ENCODE data around the gene CUEDC1. TPM values are rescaled to one million over a fixed set of nuclear protein-coding genes. Genes with fewer than 3 reads are reported as not detected.
A peak's percentile ranks its signal among the peaks of the same experiment; 100 is the strongest.

Gene CUEDC1
- total RNA-seq, 1 experiment from 2014 or later, result 53.5 TPM

GRCh38 chr17:57894848-57895247 is 60.4 kb downstream of the CUEDC1 start:
- no peaks in the 10 kb centered on the region for H3K36me3 ChIP-seq (ENCODE audit: insufficient read depth, low read length, poor library complexity, severe bottlenecking)
- no peak overlapping the region for H3K27ac ChIP-seq (ENCODE audit: low read depth, low read length, poor library complexity, severe bottlenecking)
- peaks cover 22% of the 10 kb centered on the region for H3K4me1 ChIP-seq (ENCODE audit: insufficient read depth, low read length, poor library complexity, severe bottlenecking)
- CTCF ChIA-PET, result no interaction called here
- POLR2A ChIA-PET (ENCODE audit: low non-redundant PET), result no interaction called here
- no peaks in the 10 kb centered on the region for H3K9me3 ChIP-seq (ENCODE audit: low read depth, low read length, poor library complexity, severe bottlenecking)
- no peak for DNase-seq (ENCODE audit: low spot score)
- no peaks in the 10 kb centered on the region for H3K27me3 ChIP-seq (replicated peaks; ENCODE audit: insufficient read depth, low read depth, low read length, poor library complexity)
- no peak overlapping the region for H3K4me3 ChIP-seq (ENCODE audit: low read depth, low read length, poor library complexity, severe bottlenecking)
- TF ChIP-seq EZH2 (IDR thresholded peaks at IDR 0.05; ENCODE audit: borderline replicate concordance, low read depth, low read length, poor library complexity, severe bottlenecking), result no peak
- TF ChIP-seq, protein P1, sequence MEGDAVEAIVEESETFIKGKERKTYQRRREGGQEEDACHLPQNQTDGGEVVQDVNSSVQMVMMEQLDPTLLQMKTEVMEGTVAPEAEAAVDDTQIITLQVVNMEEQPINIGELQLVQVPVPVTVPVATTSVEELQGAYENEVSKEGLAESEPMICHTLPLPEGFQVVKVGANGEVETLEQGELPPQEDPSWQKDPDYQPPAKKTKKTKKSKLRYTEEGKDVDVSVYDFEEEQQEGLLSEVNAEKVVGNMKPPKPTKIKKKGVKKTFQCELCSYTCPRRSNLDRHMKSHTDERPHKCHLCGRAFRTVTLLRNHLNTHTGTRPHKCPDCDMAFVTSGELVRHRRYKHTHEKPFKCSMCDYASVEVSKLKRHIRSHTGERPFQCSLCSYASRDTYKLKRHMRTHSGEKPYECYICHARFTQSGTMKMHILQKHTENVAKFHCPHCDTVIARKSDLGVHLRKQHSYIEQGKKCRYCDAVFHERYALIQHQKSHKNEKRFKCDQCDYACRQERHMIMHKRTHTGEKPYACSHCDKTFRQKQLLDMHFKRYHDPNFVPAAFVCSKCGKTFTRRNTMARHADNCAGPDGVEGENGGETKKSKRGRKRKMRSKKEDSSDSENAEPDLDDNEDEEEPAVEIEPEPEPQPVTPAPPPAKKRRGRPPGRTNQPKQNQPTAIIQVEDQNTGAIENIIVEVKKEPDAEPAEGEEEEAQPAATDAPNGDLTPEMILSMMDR (conservative IDR thresholded peaks at IDR 0.05; ENCODE audit: low read depth, low read length), result no peak
- no TSS peak for BruUV-seq (replicated peaks)
- intact Hi-C loops (cut with micrococcal nuclease; ENCODE audit: unreplicated experiment), result no loop called here

DNA sequence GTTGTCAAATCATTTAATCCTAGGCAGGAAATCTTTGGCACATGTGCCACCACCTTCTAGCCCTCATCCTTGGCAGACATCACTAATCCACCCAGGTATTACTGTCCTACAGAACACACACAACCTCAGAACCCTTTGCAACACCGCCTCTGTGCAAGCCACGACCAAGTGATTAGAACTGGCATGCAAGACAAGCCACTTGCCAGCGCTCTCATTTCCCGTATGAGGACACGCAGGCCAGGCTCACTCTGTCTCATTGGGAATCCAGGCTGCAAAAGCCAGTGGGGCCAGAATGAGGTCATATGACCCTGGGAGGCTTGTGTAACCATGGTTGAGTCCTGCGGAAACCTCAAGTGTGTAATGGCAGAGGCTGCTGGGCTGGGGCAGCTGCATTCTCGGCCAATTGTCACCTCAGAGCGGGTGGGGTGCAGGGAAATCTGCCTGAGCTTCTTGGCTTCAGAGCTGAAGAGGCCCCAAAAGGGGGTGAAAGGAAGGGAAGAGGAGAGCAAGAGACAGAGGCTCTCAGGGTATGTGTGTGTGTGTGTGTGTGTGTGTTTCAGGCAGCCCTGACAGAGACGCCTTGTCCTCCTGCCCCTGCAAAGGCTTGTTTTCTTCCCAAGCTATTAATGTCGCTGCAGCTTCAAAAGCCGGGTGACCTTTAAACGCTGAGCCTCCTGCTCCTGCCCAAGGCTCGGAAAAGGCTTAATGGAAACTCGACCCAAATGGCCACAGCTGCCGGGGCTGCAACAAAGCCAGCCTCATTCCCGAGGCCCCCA is 62.2 kb downstream of the CUEDC1 start:
- peak; percentile 48 for DNase-seq (ENCODE audit: low spot score)
- Histone ChIP-seq H3K27me3 (replicated peaks; ENCODE audit: insufficient read depth, low read depth, low read length, poor library complexity) (no peaks in the 10 kb centered on the region), H3K36me3 (ENCODE audit: insufficient read depth, low read length, poor library complexity, severe bottlenecking) (no peaks in the 10 kb centered on the region), H3K4me3 (ENCODE audit: low read depth, low read length, poor library complexity, severe bottlenecking) (no peak overlapping the region), H3K4me1 (ENCODE audit: insufficient read depth, low read length, poor library complexity, severe bottlenecking) (peaks cover 32% of the 10 kb centered on the region), H3K9me3 (ENCODE audit: low read depth, low read length, poor library complexity, severe bottlenecking) (no peaks in the 10 kb centered on the region), H3K27ac (ENCODE audit: low read depth, low read length, poor library complexity, severe bottlenecking) (peak overlapping the region; percentile 32)
- POLR2A ChIA-PET (ENCODE audit: low non-redundant PET), result no interaction called here
- TF ChIP-seq, protein P1 (conservative IDR thresholded peaks at IDR 0.05; ENCODE audit: low read depth, low read length), result no peak; the same call in 1 of the 2 replicates
- TF ChIP-seq EZH2 (IDR thresholded peaks at IDR 0.05; ENCODE audit: borderline replicate concordance, low read depth, low read length, poor library complexity, severe bottlenecking), result no peak
- CTCF ChIA-PET, result interaction anchor here (0.7 to 1.3 kb wide), 7 partner anchors 10 to 107 kb away, joined by 3 to 9 read pairs (median 6); no protein-coding TSS in a partner anchor
- BruUV-seq (replicated peaks), result no TSS peak
- intact Hi-C loops (cut with micrococcal nuclease; ENCODE audit: unreplicated experiment), result loop anchor here (1.0 kb wide), 1 partner anchor 18 kb away; no protein-coding TSS in a partner anchor

DNA sequence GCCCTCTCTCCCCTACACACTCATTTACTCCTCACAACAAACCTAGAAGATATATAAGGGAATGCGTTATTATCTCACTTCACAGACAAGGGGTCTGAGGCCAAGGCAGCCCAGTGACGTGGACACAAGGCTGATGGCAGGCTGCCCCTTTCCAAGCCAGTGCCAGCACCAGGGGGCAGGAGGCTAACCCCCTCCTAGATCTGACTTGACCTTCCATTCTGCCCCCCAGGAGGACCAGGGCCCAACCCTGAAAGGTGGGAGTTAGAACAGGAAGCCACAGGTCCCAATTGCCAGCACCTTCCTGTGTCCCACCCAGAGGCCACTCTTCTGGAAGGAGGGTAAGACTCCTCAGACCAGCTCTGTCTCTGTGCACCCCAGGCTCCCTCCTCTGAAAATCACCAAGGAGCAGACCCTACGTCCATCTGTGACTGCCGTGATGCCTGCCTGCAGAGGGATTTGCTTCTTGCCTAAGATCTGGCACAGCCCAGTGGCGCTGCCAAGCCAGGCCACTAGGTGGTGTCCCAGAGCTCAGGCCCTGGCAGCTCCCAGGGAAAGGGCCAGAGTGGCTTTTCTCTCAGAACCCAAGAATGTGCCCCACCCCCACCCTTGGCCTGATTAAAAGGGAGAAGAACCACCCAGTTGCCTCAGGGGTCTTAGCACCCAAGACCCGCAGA is 62.9 kb downstream of the CUEDC1 start:
- peaks cover 32% of the 10 kb centered on the region for H3K4me1 ChIP-seq (ENCODE audit: insufficient read depth, low read length, poor library complexity, severe bottlenecking)
- H3K27ac ChIP-seq (ENCODE audit: low read depth, low read length, poor library complexity, severe bottlenecking), result no peak overlapping the region
- TF ChIP-seq, protein P1 (conservative IDR thresholded peaks at IDR 0.05; ENCODE audit: low read depth, low read length), result peak; percentile 98
- no peak for TF ChIP-seq EZH2 (IDR thresholded peaks at IDR 0.05; ENCODE audit: borderline replicate concordance, low read depth, low read length, poor library complexity, severe bottlenecking)
- H3K36me3 ChIP-seq (ENCODE audit: insufficient read depth, low read length, poor library complexity, severe bottlenecking), result no peaks in the 10 kb centered on the region
- no peak overlapping the region for H3K4me3 ChIP-seq (ENCODE audit: low read depth, low read length, poor library complexity, severe bottlenecking)
- no TSS peak for BruUV-seq (replicated peaks)
- peak; percentile 90 for DNase-seq (ENCODE audit: low spot score)
- no peaks in the 10 kb centered on the region for H3K27me3 ChIP-seq (replicated peaks; ENCODE audit: insufficient read depth, low read depth, low read length, poor library complexity)
- ChIA-PET CTCF (interaction anchor here (0.6 to 1.3 kb wide), 8 partner anchors 10 to 107 kb away, joined by 3 to 9 read pairs (median 5); no protein-coding TSS in a partner anchor), POLR2A (ENCODE audit: low non-redundant PET) (no interaction called here)
- no peaks in the 10 kb centered on the region for H3K9me3 ChIP-seq (ENCODE audit: low read depth, low read length, poor library complexity, severe bottlenecking)
- intact Hi-C loops (cut with micrococcal nuclease; ENCODE audit: unreplicated experiment), result loop anchor here (1.0 kb wide), 1 partner anchor 17 kb away; no protein-coding TSS in a partner anchor
